ENCODE measurements around the gene DIAPH2.

Gene DIAPH2

GRCh38 chrX:97089116-97089515, 404.5 kb downstream of the DIAPH2 start:
- no peak overlapping the region for H3K4me3 ChIP-seq
- in situ Hi-C loops (cut with MboI; ENCODE audit: low sequenced_read_pairs) = no loop called here
- peaks cover 8% of the 10 kb centered on the region for H3K4me1 ChIP-seq
- no peak for DNase-seq (ENCODE audit: low spot score in 2 of 2)
- H3K27me3 ChIP-seq (ENCODE audit: low read depth) = no peaks in the 10 kb centered on the region
- H3K9me3 ChIP-seq = no peaks in the 10 kb centered on the region
- H3K36me3 ChIP-seq (replicated peaks) = no peaks in the 10 kb centered on the region

GRCh38 chrX:97096385-97096784, 411.7 kb downstream of the DIAPH2 start:
- Histone ChIP-seq H3K9me3 (no peaks in the 10 kb centered on the region), H3K4me1 (no peaks in the 10 kb centered on the region), H3K4me3 (no peak overlapping the region), H3K36me3 (replicated peaks) (no peaks in the 10 kb centered on the region), H3K27me3 (ENCODE audit: low read depth) (no peaks in the 10 kb centered on the region)
- no peak for DNase-seq (ENCODE audit: low spot score in 2 of 2)
- in situ Hi-C loops (cut with MboI; ENCODE audit: low sequenced_read_pairs) = no loop called here

- no peaks in the 10 kb centered on the region for H3K9me3 ChIP-seq
- DNase-seq (ENCODE audit: low spot score in 2 of 2) = no peak
- in situ Hi-C loops (cut with MboI; ENCODE audit: low sequenced_read_pairs) = no loop called here
- H3K4me3 ChIP-seq = no peak overlapping the region
- no peaks in the 10 kb centered on the region for H3K36me3 ChIP-seq (replicated peaks)
- no peaks in the 10 kb centered on the region for H3K27me3 ChIP-seq (ENCODE audit: low read depth)
- H3K4me1 ChIP-seq = no peaks in the 10 kb centered on the region
Measured at GRCh38 chrX:97102938-97103337, 418.3 kb downstream of the DIAPH2 start.

GRCh38 chrX:97109730-97110129, 425.1 kb downstream of the DIAPH2 start:
- Histone ChIP-seq H3K9me3 (no peaks in the 10 kb centered on the region), H3K36me3 (replicated peaks) (no peaks in the 10 kb centered on the region), H3K4me1 (peaks cover 3% of the 10 kb centered on the region), H3K4me3 (no peak overlapping the region), H3K27me3 (ENCODE audit: low read depth) (no peaks in the 10 kb centered on the region)
- in situ Hi-C loops (cut with MboI; ENCODE audit: low sequenced_read_pairs) = no loop called here
- no peak for DNase-seq (ENCODE audit: low spot score in 2 of 2)

DNA sequence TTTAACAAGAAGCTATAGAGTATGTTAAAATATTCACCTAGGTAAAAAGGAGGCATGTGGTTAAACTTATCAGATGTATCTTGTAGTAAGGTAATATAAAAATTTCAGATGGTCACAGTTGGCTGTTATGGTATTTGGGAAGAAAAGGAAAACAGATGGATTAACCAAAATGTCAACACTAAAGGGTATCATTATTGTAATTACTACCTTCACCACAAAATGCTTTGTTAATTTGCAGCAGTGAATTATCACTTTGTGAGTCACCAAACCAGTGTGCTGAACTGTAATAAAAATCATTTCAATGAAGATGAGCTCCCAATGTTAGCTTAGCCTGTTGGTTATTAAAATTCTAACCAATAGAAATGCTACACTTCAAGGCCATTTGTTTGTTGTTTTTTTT, 432.9 kb downstream of the DIAPH2 start:
- H3K27me3 ChIP-seq (ENCODE audit: low read depth) = no peaks in the 10 kb centered on the region
- in situ Hi-C loops (cut with MboI; ENCODE audit: low sequenced_read_pairs) = no loop called here
- H3K4me3 ChIP-seq = no peak overlapping the region
- H3K36me3 ChIP-seq (replicated peaks) = no peaks in the 10 kb centered on the region
- DNase-seq (ENCODE audit: low spot score in 2 of 2) = no peak
- H3K9me3 ChIP-seq = no peaks in the 10 kb centered on the region
- H3K4me1 ChIP-seq = peaks cover 24% of the 10 kb centered on the region

DNA sequence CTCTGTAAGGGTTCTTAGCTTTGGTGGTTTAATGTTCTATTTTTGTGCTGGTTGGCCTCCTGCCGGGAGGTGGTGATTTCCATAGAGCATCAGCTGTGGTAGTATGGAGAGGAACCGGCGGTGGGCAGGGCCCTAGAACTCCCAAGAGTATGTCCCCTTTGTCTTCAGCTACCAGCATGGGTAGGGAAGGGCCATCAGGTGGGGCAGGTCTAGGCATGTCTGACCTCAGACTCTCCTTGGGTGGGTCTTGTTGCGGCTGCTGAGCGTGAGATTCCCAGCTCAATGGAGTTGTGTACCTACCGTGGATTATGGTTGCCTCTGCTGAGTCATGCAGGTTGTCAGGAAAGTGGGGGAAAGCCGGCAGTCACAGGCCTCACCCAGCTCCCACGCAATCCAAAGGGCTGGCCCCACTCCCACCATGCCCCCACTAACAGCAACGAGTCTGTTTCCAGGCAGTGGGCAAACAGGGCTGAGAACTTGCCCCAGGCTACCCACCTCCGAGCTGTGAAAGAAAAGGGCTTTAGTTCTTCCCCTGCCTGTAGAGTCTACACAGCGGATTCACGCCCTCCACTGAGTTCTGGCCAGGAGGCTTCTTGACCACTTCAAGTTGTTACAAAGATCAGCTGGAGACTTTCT, 434.9 kb downstream of the DIAPH2 start:
- DNase-seq (ENCODE audit: low spot score in 2 of 2) = peak in 1 of 2 experiments; percentile 12
- Histone ChIP-seq H3K4me3 (no peak overlapping the region), H3K9me3 (no peaks in the 10 kb centered on the region), H3K36me3 (replicated peaks) (no peaks in the 10 kb centered on the region), H3K4me1 (peaks cover 32% of the 10 kb centered on the region), H3K27me3 (ENCODE audit: low read depth) (no peaks in the 10 kb centered on the region)
- in situ Hi-C loops (cut with MboI; ENCODE audit: low sequenced_read_pairs) = no loop called here

DNA sequence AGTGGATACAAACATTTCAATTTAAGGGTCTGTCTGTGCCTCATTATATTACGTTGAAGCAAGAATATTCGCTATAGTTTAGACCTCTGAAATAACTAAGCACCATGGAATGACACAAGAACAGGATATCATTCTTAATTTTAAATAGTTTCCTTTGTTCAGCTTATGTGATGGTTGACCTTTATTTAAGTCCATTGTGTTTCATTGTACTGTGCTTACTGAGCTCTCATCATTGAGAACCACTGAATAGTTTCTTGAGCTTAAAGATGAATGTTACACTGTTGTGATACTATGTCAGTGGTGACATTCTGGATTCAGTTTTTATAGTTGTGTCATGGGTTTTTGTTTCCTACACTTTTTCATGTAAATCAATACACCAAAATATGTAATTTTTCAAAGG, 438.4 kb downstream of the DIAPH2 start:
- no peaks in the 10 kb centered on the region for H3K36me3 ChIP-seq (replicated peaks)
- no peaks in the 10 kb centered on the region for H3K9me3 ChIP-seq
- in situ Hi-C loops (cut with MboI; ENCODE audit: low sequenced_read_pairs) = no loop called here

DNA sequence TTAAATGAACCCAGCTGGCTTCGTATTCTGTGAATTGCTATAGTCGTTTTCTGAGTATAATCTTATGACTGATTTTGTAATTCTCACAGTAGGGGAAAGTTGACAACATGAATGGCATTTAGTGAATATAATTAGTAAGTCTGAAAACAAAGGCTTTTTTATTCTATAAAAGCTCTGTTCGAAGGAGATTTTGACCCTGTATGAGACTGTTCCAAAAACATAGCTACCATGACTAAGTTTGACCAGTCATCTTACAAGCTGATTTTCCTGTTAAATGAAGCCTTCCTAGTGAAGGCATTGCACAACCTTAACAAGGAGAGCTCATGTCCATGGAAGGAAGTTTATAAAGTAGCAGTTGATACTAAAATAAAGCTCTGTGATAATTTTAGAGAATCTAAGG, 441.4 kb downstream of the DIAPH2 start:
- no peaks in the 10 kb centered on the region for H3K36me3 ChIP-seq (replicated peaks)
- no peaks in the 10 kb centered on the region for H3K9me3 ChIP-seq
- in situ Hi-C loops (cut with MboI; ENCODE audit: low sequenced_read_pairs) = no loop called here
- H3K4me1 ChIP-seq = peaks cover 23% of the 10 kb centered on the region
- no peak overlapping the region for H3K4me3 ChIP-seq
- no peak for DNase-seq (ENCODE audit: low spot score in 2 of 2)
- no peaks in the 10 kb centered on the region for H3K27me3 ChIP-seq (ENCODE audit: low read depth)

More for the DNA sequence above, 438.4 kb downstream of the DIAPH2 start:
- Histone ChIP-seq H3K4me3 (no peak overlapping the region), H3K27me3 (ENCODE audit: low read depth) (no peaks in the 10 kb centered on the region), H3K4me1 (peaks cover 34% of the 10 kb centered on the region)
- peak in 1 of 2 experiments; percentile 58 for DNase-seq (ENCODE audit: low spot score in 2 of 2)

- no peak for DNase-seq (ENCODE audit: low spot score in 2 of 2)
- Histone ChIP-seq H3K36me3 (replicated peaks) (no peaks in the 10 kb centered on the region), H3K9me3 (no peaks in the 10 kb centered on the region), H3K4me1 (no peaks in the 10 kb centered on the region), H3K4me3 (no peak overlapping the region), H3K27me3 (ENCODE audit: low read depth) (no peaks in the 10 kb centered on the region)
- in situ Hi-C loops (cut with MboI; ENCODE audit: low sequenced_read_pairs) = no loop called here
Measured at GRCh38 chrX:97132664-97133415, 448.2 kb downstream of the DIAPH2 start.

DNA sequence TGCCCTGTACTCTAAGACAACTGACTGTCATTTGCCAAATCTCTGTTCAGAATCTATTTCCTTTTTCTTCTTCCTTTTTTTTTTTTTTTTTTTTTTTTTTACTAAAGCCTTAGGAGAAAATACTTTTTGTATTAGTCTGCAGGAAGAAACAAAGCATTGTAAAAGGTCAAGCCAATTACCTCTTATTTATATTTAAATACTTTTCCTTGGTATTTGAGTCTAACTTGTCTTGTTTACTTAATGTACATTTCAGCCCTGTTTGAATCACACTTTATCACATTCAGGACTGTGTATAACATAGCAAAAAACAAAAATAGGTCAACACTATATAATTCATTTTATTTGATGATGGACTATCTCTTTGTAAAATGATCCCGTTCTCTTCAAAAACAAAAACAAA, 461.3 kb downstream of the DIAPH2 start:
- no peak for DNase-seq (ENCODE audit: low spot score in 2 of 2)
- Histone ChIP-seq H3K9me3 (no peaks in the 10 kb centered on the region), H3K4me3 (no peak overlapping the region), H3K36me3 (replicated peaks) (no peaks in the 10 kb centered on the region), H3K27me3 (ENCODE audit: low read depth) (no peaks in the 10 kb centered on the region), H3K4me1 (no peaks in the 10 kb centered on the region; the same call in 1 of the 2 replicates)
- in situ Hi-C loops (cut with MboI; ENCODE audit: low sequenced_read_pairs) = no loop called here

DNA sequence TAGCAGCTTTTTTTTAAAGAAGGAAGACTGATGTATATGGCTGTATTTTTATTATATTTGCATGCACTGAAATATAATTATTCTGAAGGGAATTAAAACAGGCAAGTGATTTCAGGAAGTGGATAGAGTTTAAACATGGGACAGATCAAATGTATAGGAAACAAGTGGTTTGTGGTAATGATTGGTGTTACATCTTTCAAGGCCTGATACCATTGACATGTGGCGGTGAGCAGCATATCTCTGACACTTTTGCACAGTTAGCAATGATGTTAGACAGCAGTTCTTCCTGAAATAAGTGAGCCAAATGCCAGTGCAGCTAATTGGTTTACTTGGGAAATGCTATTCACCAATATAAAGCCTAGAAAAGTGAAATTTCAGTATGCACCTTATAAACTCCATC, 471.2 kb downstream of the DIAPH2 start:
- Histone ChIP-seq H3K9me3 (no peaks in the 10 kb centered on the region), H3K27me3 (ENCODE audit: low read depth) (no peaks in the 10 kb centered on the region), H3K4me3 (no peak overlapping the region), H3K4me1 (peaks cover 28% of the 10 kb centered on the region), H3K36me3 (replicated peaks) (no peaks in the 10 kb centered on the region)
- in situ Hi-C loops (cut with MboI; ENCODE audit: low sequenced_read_pairs) = no loop called here
- DNase-seq (ENCODE audit: low spot score in 2 of 2) = no peak

DNA sequence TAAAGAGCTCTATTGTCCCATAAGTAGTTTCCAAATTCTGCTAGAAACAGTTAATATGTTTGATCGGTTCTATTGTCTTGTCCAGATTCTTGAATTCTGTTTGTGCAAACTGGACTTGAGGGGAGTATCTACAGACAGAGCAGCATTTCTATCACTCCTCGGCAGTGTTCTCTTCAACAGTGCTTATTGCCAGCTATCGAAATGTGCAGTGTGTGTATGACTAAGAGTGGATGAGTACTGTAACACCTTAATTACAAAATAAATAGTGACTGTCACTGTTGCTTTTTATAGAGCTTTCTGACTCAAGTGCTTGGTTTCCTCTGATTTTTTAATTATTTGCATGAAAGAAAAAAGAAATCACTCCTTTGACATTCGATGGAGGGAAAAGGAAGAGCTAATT, 473.6 kb downstream of the DIAPH2 start:
- Histone ChIP-seq H3K4me3 (no peak overlapping the region), H3K36me3 (replicated peaks) (no peaks in the 10 kb centered on the region), H3K27me3 (ENCODE audit: low read depth) (no peaks in the 10 kb centered on the region), H3K4me1 (peaks cover 28% of the 10 kb centered on the region), H3K9me3 (no peaks in the 10 kb centered on the region)
- peak in 1 of 2 experiments; percentile 43 for DNase-seq (ENCODE audit: low spot score in 2 of 2)
- in situ Hi-C loops (cut with MboI; ENCODE audit: low sequenced_read_pairs) = no loop called here

- Histone ChIP-seq H3K4me3 (no peak overlapping the region), H3K4me1 (peaks cover 28% of the 10 kb centered on the region), H3K36me3 (replicated peaks) (no peaks in the 10 kb centered on the region), H3K27me3 (ENCODE audit: low read depth) (no peaks in the 10 kb centered on the region), H3K9me3 (no peaks in the 10 kb centered on the region)
- in situ Hi-C loops (cut with MboI; ENCODE audit: low sequenced_read_pairs) = no loop called here
- peak in 1 of 2 experiments; percentile 49 for DNase-seq (ENCODE audit: low spot score in 2 of 2)
Measured at GRCh38 chrX:97159916-97160800, 475.5 kb downstream of the DIAPH2 start.

GRCh38 chrX:97167333-97167732, 482.7 kb downstream of the DIAPH2 start:
- Histone ChIP-seq H3K9me3 (no peaks in the 10 kb centered on the region), H3K27me3 (ENCODE audit: low read depth) (no peaks in the 10 kb centered on the region), H3K4me1 (peaks cover 12% of the 10 kb centered on the region), H3K36me3 (replicated peaks) (no peaks in the 10 kb centered on the region), H3K4me3 (no peak overlapping the region)
- no peak for DNase-seq (ENCODE audit: low spot score in 2 of 2)
- in situ Hi-C loops (cut with MboI; ENCODE audit: low sequenced_read_pairs) = loop anchor here (5.0 kb wide), 1 partner anchor 35 kb away; no protein-coding TSS in a partner anchor

Data from HAP-1 (cell line).